ENCODE results near the gene GNB1. TPM values are rescaled to one million over a fixed set of nuclear protein-coding genes. Genes with fewer than 3 reads are reported as not detected.

GNB1 gene
- total RNA-seq, 1 experiment from 2014 or later = 135 TPM

DNA sequence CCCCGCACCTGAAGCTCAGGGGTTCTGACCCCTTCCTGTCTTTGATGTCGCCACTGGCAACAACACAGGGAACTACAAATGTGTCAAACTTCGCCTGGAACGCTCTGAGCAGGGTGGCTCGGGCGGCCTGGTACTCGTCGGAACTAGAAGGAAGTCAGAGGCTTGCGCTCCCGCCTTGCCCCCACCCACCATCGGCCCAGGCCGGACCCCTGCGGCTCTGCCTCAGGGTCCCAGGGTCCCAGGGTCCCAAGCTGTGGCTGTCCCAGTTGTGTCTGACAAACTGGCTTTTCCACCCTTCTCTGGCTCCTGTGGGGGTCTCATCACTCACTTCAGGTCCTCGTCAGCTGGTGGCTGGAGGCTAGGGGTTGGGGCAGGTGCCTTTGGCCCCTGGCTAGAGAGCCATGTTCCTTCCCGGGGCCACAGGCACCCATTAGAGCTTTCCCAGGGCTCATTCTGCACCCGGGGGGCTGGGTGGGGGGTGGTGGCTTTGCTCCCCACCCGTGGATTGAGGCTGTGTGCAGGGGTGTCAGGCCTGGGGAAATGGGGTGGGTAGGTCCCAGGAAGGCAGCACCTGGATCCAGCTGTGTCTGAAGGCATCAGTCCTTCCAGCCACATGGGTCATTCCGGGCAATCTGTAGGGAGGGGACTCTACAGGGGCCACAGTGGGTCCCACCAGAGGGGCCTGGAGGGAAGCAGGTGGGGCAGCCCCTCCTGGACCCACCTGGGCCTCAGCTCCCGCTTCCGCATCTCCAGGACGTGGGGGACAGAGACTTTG is 36.2 kb upstream of the GNB1 start:
- Histone ChIP-seq H3K36me3 (replicated peaks; ENCODE audit: control insufficient read depth, insufficient read depth, low read length) (no peaks in the 10 kb centered on the region), H3K4me3 (ENCODE audit: insufficient read depth, low read depth, low read length) (no peak overlapping the region), H3K27me3 (ENCODE audit: control insufficient read depth, insufficient read depth, low read length) (no peaks in the 10 kb centered on the region)
- no peak for DNase-seq

DNA sequence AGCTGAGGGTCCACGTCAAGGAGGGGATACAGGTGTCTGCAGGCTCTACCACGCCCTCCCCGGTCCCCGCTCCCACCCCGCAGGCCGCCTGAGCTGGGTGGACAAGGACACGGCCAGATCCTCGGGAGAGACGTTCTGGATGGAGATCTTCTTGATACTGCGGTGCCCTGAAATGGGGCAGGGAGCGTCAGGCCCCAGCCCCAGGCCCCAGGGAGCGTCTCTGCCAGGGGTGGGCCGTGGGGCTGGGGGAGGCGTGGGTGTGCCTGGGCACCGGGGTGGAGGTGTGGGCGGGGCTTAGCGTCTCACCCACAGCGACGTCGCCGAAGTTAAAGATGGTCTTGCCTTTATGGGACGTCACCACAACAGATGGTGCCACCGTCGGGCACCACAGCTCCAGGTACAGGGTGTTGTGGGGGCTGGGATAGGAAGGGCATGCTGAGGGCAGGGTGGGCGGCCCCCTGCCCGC is 35.5 kb upstream of the GNB1 start:
- Histone ChIP-seq H3K27me3 (ENCODE audit: control insufficient read depth, insufficient read depth, low read length) (no peaks in the 10 kb centered on the region), H3K4me3 (ENCODE audit: insufficient read depth, low read depth, low read length) (no peak overlapping the region), H3K36me3 (replicated peaks; ENCODE audit: control insufficient read depth, insufficient read depth, low read length) (no peaks in the 10 kb centered on the region)
- no peak for DNase-seq

DNA sequence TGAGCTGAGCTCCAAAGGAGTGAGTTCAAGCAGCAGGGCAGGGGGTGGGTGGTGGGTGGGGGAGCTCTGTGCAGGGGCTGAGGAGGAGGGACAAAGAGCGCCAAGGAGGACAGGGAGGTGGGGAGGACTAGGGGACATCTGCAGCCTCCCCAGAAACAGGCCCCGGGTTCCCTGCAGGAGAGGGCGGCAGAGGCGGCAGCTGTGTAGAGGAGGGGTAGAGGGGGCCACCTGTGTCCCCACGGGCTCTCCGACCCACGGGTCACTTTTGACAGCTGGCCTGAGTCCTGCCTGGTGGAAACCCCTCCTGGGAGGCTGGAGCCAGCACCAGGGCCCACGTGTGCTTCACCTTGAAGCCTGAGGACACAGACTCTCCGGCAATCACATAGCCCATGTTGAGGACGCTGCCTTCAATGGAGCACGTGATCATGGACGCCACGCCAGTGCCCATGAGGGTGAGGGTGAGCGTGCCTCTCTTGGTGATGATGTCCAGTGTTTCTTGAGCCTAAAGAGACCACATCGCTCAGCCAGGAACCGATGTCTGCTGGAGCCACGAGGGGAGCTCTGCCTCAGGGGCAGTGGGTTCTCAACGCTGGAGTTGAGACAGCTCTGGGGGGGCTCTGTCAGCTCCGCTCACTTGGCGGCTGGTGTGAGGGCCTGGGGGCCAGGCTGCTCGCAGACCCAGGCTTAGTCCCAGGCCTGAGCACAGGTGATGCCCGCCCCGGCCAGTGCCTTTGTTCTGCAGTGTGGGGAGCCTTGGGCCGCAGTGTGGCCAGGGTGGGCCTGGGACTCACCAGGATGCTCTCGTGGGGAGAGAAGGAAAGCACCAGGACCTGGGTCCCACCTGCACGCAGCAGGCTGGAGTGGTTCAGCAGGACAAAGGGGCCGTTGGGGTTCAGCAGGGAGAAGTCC is 34.8 kb upstream of the GNB1 start:
- no peak overlapping the region for H3K4me3 ChIP-seq (ENCODE audit: insufficient read depth, low read depth, low read length)
- no peaks in the 10 kb centered on the region for H3K27me3 ChIP-seq (ENCODE audit: control insufficient read depth, insufficient read depth, low read length)
- no peak for DNase-seq
- H3K36me3 ChIP-seq (replicated peaks; ENCODE audit: control insufficient read depth, insufficient read depth, low read length) = no peaks in the 10 kb centered on the region

DNA sequence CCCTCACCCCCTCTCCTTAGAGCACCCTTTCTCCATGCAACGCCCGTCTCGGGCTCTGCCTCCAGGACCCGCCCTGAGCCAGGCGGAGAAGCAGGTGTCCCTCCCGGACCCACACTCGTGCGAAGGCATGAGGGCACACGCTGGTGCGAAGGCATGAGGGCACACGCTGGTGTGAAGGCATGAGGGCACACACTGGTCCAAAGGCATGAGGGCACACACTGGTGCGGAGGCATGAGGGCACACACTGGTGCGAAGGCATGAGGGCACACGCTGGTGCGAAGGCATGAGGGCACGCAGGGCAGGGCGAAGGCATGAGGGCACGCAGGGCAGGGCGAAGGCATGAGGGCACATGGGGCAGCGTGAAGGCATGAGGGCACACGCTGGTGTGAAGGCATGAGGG is 34.0 kb upstream of the GNB1 start:
- H3K4me3 ChIP-seq (ENCODE audit: insufficient read depth, low read depth, low read length) = no peak overlapping the region
- H3K27me3 ChIP-seq (ENCODE audit: control insufficient read depth, insufficient read depth, low read length) = peaks cover 3% of the 10 kb centered on the region
- DNase-seq = no peak
- H3K36me3 ChIP-seq (replicated peaks; ENCODE audit: control insufficient read depth, insufficient read depth, low read length) = no peaks in the 10 kb centered on the region

DNA sequence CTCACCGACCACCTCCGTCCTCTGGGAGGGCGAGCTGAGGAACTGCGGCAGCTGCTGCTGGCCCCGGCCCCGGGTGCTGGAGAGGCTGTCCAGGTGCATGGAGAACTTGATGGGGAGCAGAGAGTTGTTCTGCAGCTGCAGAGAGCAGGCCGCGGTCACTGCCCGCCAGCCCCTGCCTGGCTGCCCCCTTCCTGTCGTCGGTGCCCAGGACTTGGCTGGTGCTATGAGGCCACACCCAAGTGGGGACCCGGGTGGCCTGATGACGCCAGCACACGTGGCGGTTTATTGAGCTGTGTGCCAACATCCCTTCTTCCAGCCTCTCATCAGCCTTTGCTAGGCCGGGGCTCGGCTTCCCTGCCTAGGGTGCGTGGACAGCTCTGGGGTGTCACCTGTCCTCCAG is 33.5 kb upstream of the GNB1 start:
- Histone ChIP-seq H3K27me3 (ENCODE audit: control insufficient read depth, insufficient read depth, low read length) (peaks cover 4% of the 10 kb centered on the region), H3K4me3 (ENCODE audit: insufficient read depth, low read depth, low read length) (no peak overlapping the region), H3K36me3 (replicated peaks; ENCODE audit: control insufficient read depth, insufficient read depth, low read length) (no peaks in the 10 kb centered on the region)
- no peak for DNase-seq

DNA sequence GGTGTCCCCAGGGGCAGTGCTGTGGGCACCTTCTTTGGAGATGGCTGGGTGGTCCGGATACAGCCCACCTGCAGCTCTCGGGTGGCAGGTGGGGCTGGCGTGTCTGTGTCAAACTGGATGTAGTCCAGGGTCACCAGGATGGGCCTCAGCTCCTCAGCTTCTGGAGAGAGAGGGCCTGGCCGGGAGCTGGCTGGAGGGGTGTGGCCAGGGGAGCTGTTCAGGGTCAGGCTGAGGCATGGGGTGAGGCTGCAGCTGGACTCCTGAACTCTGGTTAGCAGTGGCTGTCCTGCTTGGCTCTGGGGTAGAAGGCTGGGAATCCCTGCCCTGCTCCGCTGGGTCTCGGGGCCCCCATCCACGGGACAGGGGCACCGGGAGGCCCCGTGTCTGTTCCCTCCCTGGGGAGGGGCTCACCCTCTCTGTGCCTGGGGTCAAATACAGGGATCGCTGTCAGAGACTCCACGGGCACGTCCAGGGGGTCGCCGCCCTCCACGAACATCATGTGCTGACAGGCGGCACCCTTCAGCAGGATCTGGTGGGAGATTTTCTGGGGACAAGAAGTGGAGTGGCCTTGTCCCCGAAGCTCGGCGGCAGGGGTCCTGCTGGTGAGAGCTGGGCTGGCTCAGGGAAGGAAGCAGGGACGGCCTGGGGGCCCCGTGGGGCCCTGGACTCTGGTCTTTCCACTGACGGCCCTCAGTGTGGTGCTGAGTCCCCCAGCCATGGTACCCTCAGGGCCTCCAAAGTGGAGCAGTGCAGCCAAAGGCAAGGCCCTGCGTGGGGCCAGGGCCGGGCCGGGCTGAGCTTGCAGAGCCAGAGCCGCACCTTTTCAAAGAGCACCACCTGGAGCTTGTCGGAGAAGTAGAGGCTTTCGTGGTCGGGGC is 32.3 kb upstream of the GNB1 start:
- Histone ChIP-seq H3K4me3 (ENCODE audit: insufficient read depth, low read depth, low read length) (no peak overlapping the region), H3K36me3 (replicated peaks; ENCODE audit: control insufficient read depth, insufficient read depth, low read length) (no peaks in the 10 kb centered on the region), H3K27me3 (ENCODE audit: control insufficient read depth, insufficient read depth, low read length) (peaks cover 8% of the 10 kb centered on the region)
- DNase-seq = no peak

DNA sequence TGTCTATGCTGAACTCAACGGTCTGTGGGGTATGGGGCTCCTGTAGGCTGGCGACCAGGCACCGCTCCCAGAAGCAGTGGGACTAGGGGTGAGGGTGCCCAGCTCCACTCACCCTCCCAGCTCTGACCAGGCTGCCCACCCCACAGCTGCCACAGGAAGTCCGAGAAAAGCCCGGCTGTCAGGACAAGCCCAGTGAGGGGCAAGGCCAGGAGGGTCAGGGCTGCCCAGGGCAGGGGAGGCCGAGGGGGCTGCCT is 31.7 kb upstream of the GNB1 start:
- Histone ChIP-seq H3K27me3 (ENCODE audit: control insufficient read depth, insufficient read depth, low read length) (peaks cover 10% of the 10 kb centered on the region), H3K4me3 (ENCODE audit: insufficient read depth, low read depth, low read length) (no peak overlapping the region), H3K36me3 (replicated peaks; ENCODE audit: control insufficient read depth, insufficient read depth, low read length) (no peaks in the 10 kb centered on the region)
- DNase-seq = no peak

DNA sequence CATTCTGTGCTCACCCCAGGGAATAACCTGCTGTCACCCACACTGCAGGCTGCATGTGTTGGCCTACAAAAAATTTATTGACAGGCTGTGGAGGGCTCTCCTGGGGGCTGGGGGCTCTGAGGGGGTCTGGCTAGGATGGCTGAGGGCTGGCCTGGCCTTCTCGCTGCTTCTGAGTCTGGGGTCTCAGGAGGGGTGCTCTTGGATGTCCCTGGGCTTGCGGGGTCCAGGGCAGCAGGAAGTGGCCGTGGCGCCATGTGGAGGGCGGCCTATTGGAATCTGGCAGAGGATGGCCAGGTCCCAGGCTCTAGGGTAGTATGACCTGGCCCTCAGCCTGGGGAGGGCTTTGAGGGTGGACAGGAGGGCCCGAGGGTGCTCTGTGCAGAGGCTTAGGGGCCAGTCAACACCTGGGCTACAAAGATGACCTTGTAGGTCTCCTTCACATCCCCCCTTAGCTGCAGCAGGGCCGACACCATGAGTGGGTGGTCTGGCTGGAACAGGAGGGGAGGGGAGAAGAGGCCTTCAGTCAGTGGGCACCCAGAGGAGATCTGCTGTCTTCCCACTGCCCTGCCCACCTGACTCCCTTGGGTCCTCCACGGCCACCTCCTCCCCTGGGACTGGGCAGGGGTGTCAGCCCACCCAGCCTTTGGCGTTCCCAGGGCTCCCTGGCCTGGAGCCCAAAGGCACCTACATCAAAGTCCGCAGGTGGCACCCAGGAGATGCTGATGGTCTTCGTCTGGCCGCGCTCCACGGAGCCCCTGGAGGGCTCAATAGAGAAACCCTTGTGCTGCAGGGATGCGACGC is 31.2 kb upstream of the GNB1 start:
- H3K27me3 ChIP-seq (ENCODE audit: control insufficient read depth, insufficient read depth, low read length) = peaks cover 10% of the 10 kb centered on the region
- DNase-seq = no peak

DNA sequence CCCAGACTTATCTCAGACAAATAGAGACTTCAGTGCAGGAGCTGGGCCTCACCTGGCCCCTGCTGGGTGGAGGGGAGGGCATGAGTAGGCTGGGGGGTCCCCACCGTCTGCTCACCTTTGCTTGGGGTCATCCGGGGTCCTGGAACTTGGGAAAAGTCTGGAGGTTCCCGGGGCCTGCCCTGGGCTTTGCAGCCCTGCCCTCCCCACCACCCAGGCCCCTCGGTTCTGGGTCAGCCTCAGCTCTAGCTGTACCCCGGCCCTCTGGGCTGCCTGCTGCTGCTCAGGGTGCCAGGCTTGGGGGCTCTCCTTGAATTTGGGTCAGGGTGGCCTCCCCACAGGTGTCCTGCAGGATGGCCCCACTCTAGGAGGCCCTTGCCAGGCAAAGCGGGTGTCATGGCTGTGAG is 30.6 kb upstream of the GNB1 start:
- no peak overlapping the region for H3K4me3 ChIP-seq (ENCODE audit: insufficient read depth, low read depth, low read length)
- peaks cover 10% of the 10 kb centered on the region for H3K27me3 ChIP-seq (ENCODE audit: control insufficient read depth, insufficient read depth, low read length)
- DNase-seq = no peak
- H3K36me3 ChIP-seq (replicated peaks; ENCODE audit: control insufficient read depth, insufficient read depth, low read length) = no peaks in the 10 kb centered on the region

More for the DNA sequence above, 31.2 kb upstream of the GNB1 start:
- no peak overlapping the region for H3K4me3 ChIP-seq (ENCODE audit: insufficient read depth, low read depth, low read length)
- no peaks in the 10 kb centered on the region for H3K36me3 ChIP-seq (replicated peaks; ENCODE audit: control insufficient read depth, insufficient read depth, low read length)

DNA sequence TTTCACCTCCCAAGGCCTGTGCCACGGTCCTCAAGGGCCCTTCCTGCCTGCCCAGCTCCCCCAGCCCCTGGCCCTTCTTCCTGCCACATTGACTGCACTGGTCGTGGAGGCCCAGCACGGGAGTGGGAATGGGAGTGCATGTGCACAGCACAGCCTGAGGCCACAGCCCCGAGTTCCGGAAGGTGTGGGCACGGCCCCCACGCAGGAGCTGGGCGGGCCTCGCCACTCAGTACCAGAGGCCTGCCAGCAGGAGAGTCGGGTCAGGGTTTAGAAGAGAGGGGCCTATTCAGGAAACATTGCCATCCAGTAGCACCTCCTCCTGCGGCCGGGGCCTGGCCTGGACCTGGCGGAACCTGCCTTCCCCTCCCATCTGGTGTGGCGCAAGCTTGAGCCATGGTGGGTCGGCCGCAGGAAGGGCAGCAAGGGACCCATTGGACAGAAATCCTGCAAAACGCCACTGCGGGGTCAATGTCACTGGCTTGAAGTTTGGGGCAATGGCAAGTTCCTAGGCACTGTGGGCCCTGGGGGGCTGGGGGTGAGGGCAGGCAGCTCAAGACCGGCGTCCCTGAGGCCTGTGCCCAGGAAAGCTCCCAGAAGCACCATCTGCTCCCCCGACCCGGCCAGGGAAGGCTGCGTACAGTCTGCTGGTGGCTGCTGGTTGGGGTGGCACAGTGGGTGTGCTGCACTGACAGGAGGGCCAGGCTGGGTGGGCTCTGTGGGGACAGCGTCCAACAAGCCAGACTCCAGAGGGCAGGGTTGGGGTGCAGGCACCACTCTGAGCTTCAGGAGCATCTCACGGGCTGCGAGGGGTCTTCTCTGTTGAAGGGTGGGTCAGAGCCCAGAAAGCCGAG is 29.9 kb upstream of the GNB1 start:
- peaks cover 10% of the 10 kb centered on the region for H3K27me3 ChIP-seq (ENCODE audit: control insufficient read depth, insufficient read depth, low read length)
- no peak for DNase-seq
- H3K36me3 ChIP-seq (replicated peaks; ENCODE audit: control insufficient read depth, insufficient read depth, low read length) = no peaks in the 10 kb centered on the region
- no peak overlapping the region for H3K4me3 ChIP-seq (ENCODE audit: insufficient read depth, low read depth, low read length)

DNA sequence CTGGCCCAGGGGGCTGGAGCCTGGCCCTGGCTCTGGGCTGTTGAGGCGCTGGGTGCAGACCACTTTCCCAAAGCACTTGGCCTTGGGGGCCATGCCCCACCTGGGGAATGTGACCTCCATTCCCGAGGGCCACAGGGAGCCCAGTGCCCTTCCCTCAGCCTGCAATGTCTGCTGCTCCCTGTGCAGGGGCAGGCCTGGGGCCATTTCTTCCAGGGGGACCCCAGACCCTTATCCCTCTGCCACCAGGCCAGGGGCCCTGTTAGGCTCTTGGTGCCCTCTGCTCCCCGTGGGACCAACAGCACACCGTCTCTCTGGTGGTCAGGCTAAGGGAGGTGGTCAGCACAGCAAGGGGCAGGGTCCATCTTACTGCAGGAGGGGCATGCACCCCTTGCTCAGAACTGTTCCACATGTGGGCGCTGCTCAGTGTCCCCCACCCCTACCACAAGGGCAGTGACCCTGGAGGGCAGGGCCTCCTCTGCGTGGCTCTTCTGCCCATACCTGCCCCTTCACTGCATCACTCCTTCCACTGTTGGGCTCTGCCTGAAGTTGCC is 29.2 kb upstream of the GNB1 start:
- H3K27me3 ChIP-seq (ENCODE audit: control insufficient read depth, insufficient read depth, low read length) = peaks cover 10% of the 10 kb centered on the region
- no peak for DNase-seq
- H3K4me3 ChIP-seq (ENCODE audit: insufficient read depth, low read depth, low read length) = peak overlapping the region; percentile 43
- H3K36me3 ChIP-seq (replicated peaks; ENCODE audit: control insufficient read depth, insufficient read depth, low read length) = no peaks in the 10 kb centered on the region

DNA sequence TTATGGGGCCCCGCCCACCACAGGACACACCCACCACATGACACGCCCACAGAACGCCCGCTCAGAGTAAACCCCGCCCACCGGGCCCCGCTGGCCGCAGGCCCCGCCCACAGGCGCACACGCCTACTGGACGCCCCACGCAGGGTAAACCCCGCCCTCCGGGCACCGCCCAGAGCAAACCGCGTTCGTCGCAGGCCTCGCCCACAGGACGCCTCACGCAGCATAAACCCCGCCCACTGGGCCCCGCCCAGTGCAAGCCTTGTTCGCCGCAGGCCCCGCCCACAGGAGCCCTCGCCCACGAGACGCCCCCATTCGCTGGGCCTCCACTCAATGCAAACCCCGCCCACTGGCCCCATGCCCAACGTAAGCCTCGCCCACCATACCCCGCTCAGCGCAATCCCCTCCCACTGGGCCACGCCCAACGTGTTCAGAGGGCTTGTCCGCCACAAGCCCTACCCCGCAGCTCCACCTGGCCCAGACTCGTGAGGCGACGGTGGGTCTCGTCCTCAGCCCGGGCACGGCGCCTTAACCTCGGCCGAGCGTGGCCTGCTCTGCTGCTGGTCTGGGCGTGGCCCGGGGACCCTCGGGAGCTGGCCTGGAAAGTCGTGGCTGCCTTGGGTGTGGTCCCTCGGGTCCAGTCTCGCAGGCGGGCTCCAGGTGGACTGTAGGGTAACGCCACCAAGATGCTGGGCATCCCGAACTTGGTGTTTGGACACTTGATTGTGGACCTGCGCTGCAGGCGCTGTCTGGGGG is 28.6 kb upstream of the GNB1 start:
- H3K27me3 ChIP-seq (ENCODE audit: control insufficient read depth, insufficient read depth, low read length) = peaks cover 10% of the 10 kb centered on the region
- no peaks in the 10 kb centered on the region for H3K36me3 ChIP-seq (replicated peaks; ENCODE audit: control insufficient read depth, insufficient read depth, low read length)
- peak; percentile 100 for DNase-seq
- H3K4me3 ChIP-seq (ENCODE audit: insufficient read depth, low read depth, low read length) = peak overlapping the region; percentile 71
